HEK293 (cell line): ENCODE measurements around the gene MELTF.

ENCODE experiments used
- OVOL3 ChIP-seq: fragments of 450-650 bp; formaldehyde crosslinking; IDR thresholded peaks from 2 replicates; pipeline ENCODE4 v1.5.1; 2016; ENCODE audit warnings: missing biosample characterization, missing genetic modification characterization
- REST ChIP-seq: fragments of 450-650 bp; formaldehyde crosslinking; IDR thresholded peaks from 2 replicates; pipeline ENCODE4 v1.5.1; 2016; ENCODE audit warnings: missing biosample characterization, missing genetic modification characterization
- ZNF10 ChIP-seq: fragments of 450-650 bp; formaldehyde crosslinking; IDR thresholded peaks from 2 replicates; pipeline ENCODE4 v1.5.1; 2017; ENCODE audit warnings: missing biosample characterization, missing genetic modification characterization
- ZNF274 ChIP-seq, 2 experiments: fragments of 200-500 bp in 1 of 2; fragments of 450-650 bp in 1 of 2; sonication (Bioruptor generic) in 1 of 2; formaldehyde crosslinking in 1 of 2; IDR thresholded peaks; 2 replicates each; pipeline versions ENCODE4 v1.5.1 to v1.6.1; 2014 to 2016; ENCODE audit warnings: borderline replicate concordance in 1 of 2, inconsistent platforms in 1 of 2, low read length in 1 of 2, missing biosample characterization in 1 of 2, missing genetic modification characterization in 1 of 2
- ZNF621 ChIP-seq: fragments of 450-650 bp; formaldehyde crosslinking; IDR thresholded peaks from 2 replicates; pipeline ENCODE4 v1.5.1; 2017; ENCODE audit warnings: missing biosample characterization, missing genetic modification characterization
- ZNF639 ChIP-seq: fragments of 450-650 bp; formaldehyde crosslinking; IDR thresholded peaks from 2 replicates; pipeline ENCODE4 v1.5.1; 2016; ENCODE audit warnings: missing biosample characterization, missing genetic modification characterization
- ZNF707 ChIP-seq: fragments of 450-650 bp; formaldehyde crosslinking; IDR thresholded peaks from 2 replicates; pipeline ENCODE4 v1.5.1; 2016; ENCODE audit warnings: missing biosample characterization, missing genetic modification characterization
- ZNF76 ChIP-seq: fragments of 450-650 bp; formaldehyde crosslinking; IDR thresholded peaks from 2 replicates; pipeline ENCODE4; 2016; ENCODE audit warnings: low read depth, missing biosample characterization, missing genetic modification characterization, borderline replicate concordance
- ZNF791 ChIP-seq: fragments of 450-650 bp; formaldehyde crosslinking; IDR thresholded peaks from 2 replicates; pipeline ENCODE4 v1.5.1; 2016; ENCODE audit warnings: missing biosample characterization, missing genetic modification characterization
- TF ChIP-seq, protein P1 (sequence below): fragments of 450-650 bp; formaldehyde crosslinking; IDR thresholded peaks from 2 replicates; pipeline ENCODE4 v1.5.1; 2016; ENCODE audit warnings: missing biosample characterization, missing genetic modification characterization
- TF ChIP-seq, protein P2 (sequence below): fragments of 450-650 bp; formaldehyde crosslinking; IDR thresholded peaks from 2 replicates; pipeline ENCODE4 v1.5.1; 2016; ENCODE audit warnings: missing biosample characterization, missing genetic modification characterization, low read depth
- TF ChIP-seq, protein P3 (sequence below): fragments of 450-650 bp; formaldehyde crosslinking; IDR thresholded peaks from 2 replicates; pipeline ENCODE4 v1.5.1; 2016; ENCODE audit warnings: missing biosample characterization, missing genetic modification characterization
- TF ChIP-seq, protein P4 (sequence below): fragments of 450-650 bp; formaldehyde crosslinking; IDR thresholded peaks from 2 replicates; pipeline ENCODE4 v1.5.1; 2017; ENCODE audit warnings: missing biosample characterization, mild to moderate bottlenecking, missing genetic modification characterization, moderate library complexity
- TF ChIP-seq, protein P5 (sequence below): fragments of 450-650 bp; formaldehyde crosslinking; IDR thresholded peaks from 2 replicates; pipeline ENCODE4 v1.5.1; 2016; ENCODE audit warnings: missing biosample characterization, missing genetic modification characterization

- TF ChIP-seq, protein P1, sequence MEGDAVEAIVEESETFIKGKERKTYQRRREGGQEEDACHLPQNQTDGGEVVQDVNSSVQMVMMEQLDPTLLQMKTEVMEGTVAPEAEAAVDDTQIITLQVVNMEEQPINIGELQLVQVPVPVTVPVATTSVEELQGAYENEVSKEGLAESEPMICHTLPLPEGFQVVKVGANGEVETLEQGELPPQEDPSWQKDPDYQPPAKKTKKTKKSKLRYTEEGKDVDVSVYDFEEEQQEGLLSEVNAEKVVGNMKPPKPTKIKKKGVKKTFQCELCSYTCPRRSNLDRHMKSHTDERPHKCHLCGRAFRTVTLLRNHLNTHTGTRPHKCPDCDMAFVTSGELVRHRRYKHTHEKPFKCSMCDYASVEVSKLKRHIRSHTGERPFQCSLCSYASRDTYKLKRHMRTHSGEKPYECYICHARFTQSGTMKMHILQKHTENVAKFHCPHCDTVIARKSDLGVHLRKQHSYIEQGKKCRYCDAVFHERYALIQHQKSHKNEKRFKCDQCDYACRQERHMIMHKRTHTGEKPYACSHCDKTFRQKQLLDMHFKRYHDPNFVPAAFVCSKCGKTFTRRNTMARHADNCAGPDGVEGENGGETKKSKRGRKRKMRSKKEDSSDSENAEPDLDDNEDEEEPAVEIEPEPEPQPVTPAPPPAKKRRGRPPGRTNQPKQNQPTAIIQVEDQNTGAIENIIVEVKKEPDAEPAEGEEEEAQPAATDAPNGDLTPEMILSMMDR (tag by site-specific recombination), result no peak
- TF ChIP-seq ZNF791 (tag by site-specific recombination), result no peak
- no peak for TF ChIP-seq OVOL3 (tag by site-specific recombination)
- TF ChIP-seq REST (tag by site-specific recombination), result no peak
- no peak for TF ChIP-seq ZNF274 (IDR thresholded peaks at IDR 0.05; ENCODE audit: low read length)
- TF ChIP-seq ZNF274 (tag by site-specific recombination; IDR thresholded peaks at IDR 0.05; ENCODE audit: borderline replicate concordance), result no peak
- no peak for TF ChIP-seq ZNF621 (tag by site-specific recombination)
- TF ChIP-seq ZNF707 (tag by site-specific recombination), result no peak
- TF ChIP-seq, protein P2, sequence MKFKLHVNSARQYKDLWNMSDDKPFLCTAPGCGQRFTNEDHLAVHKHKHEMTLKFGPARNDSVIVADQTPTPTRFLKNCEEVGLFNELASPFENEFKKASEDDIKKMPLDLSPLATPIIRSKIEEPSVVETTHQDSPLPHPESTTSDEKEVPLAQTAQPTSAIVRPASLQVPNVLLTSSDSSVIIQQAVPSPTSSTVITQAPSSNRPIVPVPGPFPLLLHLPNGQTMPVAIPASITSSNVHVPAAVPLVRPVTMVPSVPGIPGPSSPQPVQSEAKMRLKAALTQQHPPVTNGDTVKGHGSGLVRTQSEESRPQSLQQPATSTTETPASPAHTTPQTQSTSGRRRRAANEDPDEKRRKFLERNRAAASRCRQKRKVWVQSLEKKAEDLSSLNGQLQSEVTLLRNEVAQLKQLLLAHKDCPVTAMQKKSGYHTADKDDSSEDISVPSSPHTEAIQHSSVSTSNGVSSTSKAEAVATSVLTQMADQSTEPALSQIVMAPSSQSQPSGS, result no peak
- TF ChIP-seq, protein P3, sequence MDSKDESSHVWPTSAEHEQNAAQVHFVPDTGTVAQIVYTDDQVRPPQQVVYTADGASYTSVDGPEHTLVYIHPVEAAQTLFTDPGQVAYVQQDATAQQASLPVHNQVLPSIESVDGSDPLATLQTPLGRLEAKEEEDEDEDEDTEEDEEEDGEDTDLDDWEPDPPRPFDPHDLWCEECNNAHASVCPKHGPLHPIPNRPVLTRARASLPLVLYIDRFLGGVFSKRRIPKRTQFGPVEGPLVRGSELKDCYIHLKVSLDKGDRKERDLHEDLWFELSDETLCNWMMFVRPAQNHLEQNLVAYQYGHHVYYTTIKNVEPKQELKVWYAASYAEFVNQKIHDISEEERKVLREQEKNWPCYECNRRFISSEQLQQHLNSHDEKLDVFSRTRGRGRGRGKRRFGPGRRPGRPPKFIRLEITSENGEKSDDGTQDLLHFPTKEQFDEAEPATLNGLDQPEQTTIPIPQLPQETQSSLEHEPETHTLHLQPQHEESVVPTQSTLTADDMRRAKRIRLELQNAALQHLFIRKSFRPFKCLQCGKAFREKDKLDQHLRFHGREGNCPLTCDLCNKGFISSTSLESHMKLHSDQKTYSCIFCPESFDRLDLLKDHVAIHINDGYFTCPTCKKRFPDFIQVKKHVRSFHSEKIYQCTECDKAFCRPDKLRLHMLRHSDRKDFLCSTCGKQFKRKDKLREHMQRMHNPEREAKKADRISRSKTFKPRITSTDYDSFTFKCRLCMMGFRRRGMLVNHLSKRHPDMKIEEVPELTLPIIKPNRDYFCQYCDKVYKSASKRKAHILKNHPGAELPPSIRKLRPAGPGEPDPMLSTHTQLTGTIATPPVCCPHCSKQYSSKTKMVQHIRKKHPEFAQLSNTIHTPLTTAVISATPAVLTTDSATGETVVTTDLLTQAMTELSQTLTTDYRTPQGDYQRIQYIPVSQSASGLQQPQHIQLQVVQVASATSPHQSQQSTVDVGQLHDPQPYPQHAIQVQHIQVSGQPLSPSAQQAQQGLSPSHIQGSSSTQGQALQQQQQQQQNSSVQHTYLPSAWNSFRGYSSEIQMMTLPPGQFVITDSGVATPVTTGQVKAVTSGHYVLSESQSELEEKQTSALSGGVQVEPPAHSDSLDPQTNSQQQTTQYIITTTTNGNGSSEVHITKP (tag by site-specific recombination), result no peak
- no peak for TF ChIP-seq ZNF639 (tag by site-specific recombination)
- no peak for TF ChIP-seq ZNF10
- TF ChIP-seq, protein P4, sequence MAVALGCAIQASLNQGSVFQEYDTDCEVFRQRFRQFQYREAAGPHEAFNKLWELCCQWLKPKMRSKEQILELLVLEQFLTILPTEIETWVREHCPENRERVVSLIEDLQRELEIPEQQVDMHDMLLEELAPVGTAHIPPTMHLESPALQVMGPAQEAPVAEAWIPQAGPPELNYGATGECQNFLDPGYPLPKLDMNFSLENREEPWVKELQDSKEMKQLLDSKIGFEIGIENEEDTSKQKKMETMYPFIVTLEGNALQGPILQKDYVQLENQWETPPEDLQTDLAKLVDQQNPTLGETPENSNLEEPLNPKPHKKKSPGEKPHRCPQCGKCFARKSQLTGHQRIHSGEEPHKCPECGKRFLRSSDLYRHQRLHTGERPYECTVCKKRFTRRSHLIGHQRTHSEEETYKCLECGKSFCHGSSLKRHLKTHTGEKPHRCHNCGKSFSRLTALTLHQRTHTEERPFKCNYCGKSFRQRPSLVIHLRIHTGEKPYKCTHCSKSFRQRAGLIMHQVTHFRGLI (tag by site-specific recombination), result no peak
- TF ChIP-seq, protein P5, sequence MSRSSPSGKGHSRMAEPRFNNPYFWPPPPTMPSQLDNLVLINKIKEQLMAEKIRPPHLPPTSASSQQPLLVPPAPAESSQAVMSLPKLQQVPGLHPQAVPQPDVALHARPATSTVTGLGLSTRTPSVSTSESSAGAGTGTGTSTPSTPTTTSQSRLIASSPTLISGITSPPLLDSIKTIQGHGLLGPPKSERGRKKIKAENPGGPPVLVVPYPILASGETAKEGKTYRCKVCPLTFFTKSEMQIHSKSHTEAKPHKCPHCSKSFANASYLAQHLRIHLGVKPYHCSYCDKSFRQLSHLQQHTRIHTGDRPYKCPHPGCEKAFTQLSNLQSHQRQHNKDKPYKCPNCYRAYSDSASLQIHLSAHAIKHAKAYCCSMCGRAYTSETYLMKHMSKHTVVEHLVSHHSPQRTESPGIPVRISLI (tag by site-specific recombination), result no peak
- no peak for TF ChIP-seq ZNF76 (tag by site-specific recombination)
These were observed 67.3 kb downstream of the MELTF start for GRCh38 chr3:196962108-196962929.
